LHCN-M2 (cell line): ENCODE measurements around the gene MMAA. TPM values are rescaled to one million over a fixed set of nuclear protein-coding genes. Genes with fewer than 3 reads are reported as not detected.

Experiments used
- DNase-seq: peaks from one replicate; pipeline ENCODE4 v3.0.0-alpha.2; 2012; ENCODE audit warnings: low read depth
- total RNA-seq: library from RNA; depleted of rRNA; stranded (reverse); fragments of >200 nt; gene quantifications from 2 replicates; pipeline ENCODE4 v1.2.3, GENCODE V29; 2014; rRNA removed

The MMAA gene
- total RNA-seq, 1 experiment from 2014 or later: 6.5 TPM

DNA sequence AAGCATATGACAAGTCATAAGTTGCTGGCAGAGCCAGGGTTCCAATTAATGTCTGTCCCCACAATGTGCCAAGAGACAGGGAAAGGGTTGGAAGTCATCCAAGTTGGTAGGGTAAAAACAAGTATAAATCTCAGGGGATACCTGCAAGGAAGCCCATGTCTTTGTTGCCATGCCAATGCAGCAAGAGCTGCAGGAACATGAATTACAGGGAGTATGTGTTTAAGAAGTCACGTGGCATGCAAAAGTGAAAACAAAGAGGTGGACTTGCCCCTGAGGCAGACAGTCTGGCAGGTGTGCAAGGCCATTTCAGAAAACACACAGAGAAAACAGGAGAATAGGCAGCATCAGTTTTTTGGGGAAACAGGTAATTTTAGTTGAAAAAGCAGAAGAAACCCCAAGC lies 90.2 kb downstream of the MMAA start:
- DNase-seq: no peak

Other genes with a start within 250 kb of the MMAA start
- gene SMAD1, start 137.5 kb upstream of the MMAA start, total RNA-seq: 55.5 and 59.9 TPM in 2 replicates
- not detected in 2 replicates for gene C4orf51, start 60.8 kb downstream of the MMAA start, total RNA-seq